Measurements from ENCODE around the gene SIX1. TPM values are rescaled to one million over a fixed set of nuclear protein-coding genes. Genes with fewer than 3 reads are reported as not detected.

The SIX1 gene
- total and polyA plus RNA-seq, 2 of the 4 experiments (the other 2 are of a cell fraction): 7.7 to 15.0 TPM

DNA sequence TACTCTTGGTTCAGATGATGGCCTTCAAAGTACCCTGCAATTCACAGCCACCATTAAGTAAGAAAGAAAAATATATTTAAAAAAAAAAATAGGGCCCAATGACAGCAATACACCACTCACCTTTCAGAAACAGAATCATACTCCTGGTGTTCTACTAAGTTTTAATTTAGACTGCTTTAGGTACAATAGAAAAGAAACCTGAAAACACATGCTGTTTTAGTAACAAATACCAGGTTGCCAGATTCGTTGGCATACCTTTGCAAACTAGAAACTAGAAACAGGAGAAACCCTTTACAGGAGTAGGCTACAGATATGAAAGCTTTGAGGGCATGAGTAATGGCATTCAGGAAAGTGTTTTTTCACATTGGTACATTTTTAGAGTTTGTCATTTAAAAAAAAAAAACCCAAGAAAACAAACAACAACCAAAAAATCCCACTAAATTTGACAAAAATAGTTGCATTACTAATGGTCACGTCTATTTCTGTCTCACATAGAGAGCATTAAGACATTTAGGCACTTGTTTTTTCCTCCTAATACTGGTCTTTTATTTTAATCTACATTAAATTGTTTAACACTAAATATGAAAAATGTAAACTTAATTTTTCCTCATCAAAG is 4.0 kb downstream of the SIX1 start:
- Histone ChIP-seq H3K4me1 (ENCODE audit: control insufficient read depth, insufficient read depth, low read length) (peaks cover 10% of the 10 kb centered on the region), H3K9me3 (ENCODE audit: control insufficient read depth, insufficient read depth, low read length) (no peaks in the 10 kb centered on the region), H2AK5ac (ENCODE audit: low read depth, low read length) (no peak overlapping the region), H3K18ac (ENCODE audit: low read depth, low read length) (no peak overlapping the region), H3K9me1 (ENCODE audit: insufficient read depth, low read length) (peaks cover 7% of the 10 kb centered on the region; the same call in 1 of the 2 replicates), H2AK9ac (replicated peaks; ENCODE audit: low read depth, low read length, poor library complexity) (no peak overlapping the region), H3K27ac (ENCODE audit: insufficient read depth, low read length) (no peak overlapping the region), H3K36me3 (ENCODE audit: control insufficient read depth, insufficient read depth, low read length) (peaks cover 39% of the 10 kb centered on the region), H2BK5ac (ENCODE audit: low read depth, low read length, poor library complexity, severe bottlenecking) (no peak overlapping the region), H3K27me3 (ENCODE audit: control insufficient read depth, insufficient read depth, low read length) (no peaks in the 10 kb centered on the region), H2AFZ (replicated peaks; ENCODE audit: low read length, poor library complexity) (no peak overlapping the region), H4K5ac (ENCODE audit: low read depth, low read length) (no peak overlapping the region), H4K20me1 (ENCODE audit: insufficient read depth, low read length) (peaks cover 38% of the 10 kb centered on the region), H4K8ac (ENCODE audit: low read depth in 2 of 2, low read length in 2 of 2) (no peak overlapping the region), H2BK20ac (ENCODE audit: low read depth, low read length) (no peak overlapping the region), H3K9ac (ENCODE audit: low read depth, low read length) (no peak overlapping the region), H3K56ac (ENCODE audit: extremely low read depth, insufficient read depth, low read length) (no peak overlapping the region), H3K79me1 (ENCODE audit: low read depth in 1 of 2, low read length in 2 of 2) (peaks cover 15 to 58% of the 10 kb centered on the region in 2 experiments), H4K91ac (ENCODE audit: insufficient read depth, low read depth, low read length) (no peak overlapping the region), H3K4me2 (ENCODE audit: low read depth, low read length) (peak overlapping the region; percentile 67), H2BK120ac (ENCODE audit: low read depth, low read length) (no peak overlapping the region), H3K4ac (ENCODE audit: low read depth, low read length) (no peak overlapping the region), H3K14ac (replicated peaks; ENCODE audit: low read depth, low read length) (no peak overlapping the region), H2BK15ac (ENCODE audit: low read depth, low read length) (no peak overlapping the region), H3K4me3 (ENCODE audit: insufficient read depth, low read depth, low read length) (no peak overlapping the region; the same call in 1 of the 2 replicates), H3K23ac (ENCODE audit: low read depth, low read length) (peak overlapping the region; percentile 59; the same call in 1 of the 2 replicates)
- in situ Hi-C loops (cut with MboI; ENCODE audit: low sequenced_read_pairs) (loop anchor here (25.0 kb wide), 2 partner anchors 342 to 917 kb away; partner anchors contain the start of genes SLC38A6 and TRMT5), intact Hi-C loops (cut with micrococcal nuclease) (loop anchor here (5.0 kb wide), 3 partner anchors 457 to 607 kb away; no protein-coding TSS in a partner anchor), dilution Hi-C loops (cut with HindIII; ENCODE audit: low sequenced_read_pairs, unreplicated experiment) (loop anchor here (25.0 kb wide), 1 partner anchor 392 kb away; no protein-coding TSS in a partner anchor)
- DNase-seq: no peak
- no TSS peak for BruUV-seq (replicated peaks)
- TF ChIP-seq, protein P1, sequence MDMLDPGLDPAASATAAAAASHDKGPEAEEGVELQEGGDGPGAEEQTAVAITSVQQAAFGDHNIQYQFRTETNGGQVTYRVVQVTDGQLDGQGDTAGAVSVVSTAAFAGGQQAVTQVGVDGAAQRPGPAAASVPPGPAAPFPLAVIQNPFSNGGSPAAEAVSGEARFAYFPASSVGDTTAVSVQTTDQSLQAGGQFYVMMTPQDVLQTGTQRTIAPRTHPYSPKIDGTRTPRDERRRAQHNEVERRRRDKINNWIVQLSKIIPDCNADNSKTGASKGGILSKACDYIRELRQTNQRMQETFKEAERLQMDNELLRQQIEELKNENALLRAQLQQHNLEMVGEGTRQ (IDR thresholded peaks at IDR 0.05; ENCODE audit: low read depth, low read length): no peak
- TF ChIP-seq, protein P2, sequence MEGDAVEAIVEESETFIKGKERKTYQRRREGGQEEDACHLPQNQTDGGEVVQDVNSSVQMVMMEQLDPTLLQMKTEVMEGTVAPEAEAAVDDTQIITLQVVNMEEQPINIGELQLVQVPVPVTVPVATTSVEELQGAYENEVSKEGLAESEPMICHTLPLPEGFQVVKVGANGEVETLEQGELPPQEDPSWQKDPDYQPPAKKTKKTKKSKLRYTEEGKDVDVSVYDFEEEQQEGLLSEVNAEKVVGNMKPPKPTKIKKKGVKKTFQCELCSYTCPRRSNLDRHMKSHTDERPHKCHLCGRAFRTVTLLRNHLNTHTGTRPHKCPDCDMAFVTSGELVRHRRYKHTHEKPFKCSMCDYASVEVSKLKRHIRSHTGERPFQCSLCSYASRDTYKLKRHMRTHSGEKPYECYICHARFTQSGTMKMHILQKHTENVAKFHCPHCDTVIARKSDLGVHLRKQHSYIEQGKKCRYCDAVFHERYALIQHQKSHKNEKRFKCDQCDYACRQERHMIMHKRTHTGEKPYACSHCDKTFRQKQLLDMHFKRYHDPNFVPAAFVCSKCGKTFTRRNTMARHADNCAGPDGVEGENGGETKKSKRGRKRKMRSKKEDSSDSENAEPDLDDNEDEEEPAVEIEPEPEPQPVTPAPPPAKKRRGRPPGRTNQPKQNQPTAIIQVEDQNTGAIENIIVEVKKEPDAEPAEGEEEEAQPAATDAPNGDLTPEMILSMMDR (conservative IDR thresholded peaks at IDR 0.05; ENCODE audit: low read depth, low read length): no peak
- TF ChIP-seq MAZ (IDR thresholded peaks at IDR 0.05; ENCODE audit: borderline replicate concordance, low read depth, low read length) (no peak), BHLHE40 (IDR thresholded peaks at IDR 0.05; ENCODE audit: low read depth, low read length) (no peak), RCOR1 (IDR thresholded peaks at IDR 0.05; ENCODE audit: insufficient replicate concordance, low read length) (no peak), SMC3 (IDR thresholded peaks at IDR 0.05; ENCODE audit: low read depth, low read length) (no peak), CHD1 (IDR thresholded peaks at IDR 0.05; ENCODE audit: low read depth, low read length) (no peak), CEBPB (IDR thresholded peaks at IDR 0.05; ENCODE audit: low read depth, low read length) (no peak), MAFK (IDR thresholded peaks at IDR 0.05; ENCODE audit: low read depth, low read length) (no peak), NFE2L2 (IDR thresholded peaks at IDR 0.05; ENCODE audit: low read depth, low read length) (no peak), RAD21 (IDR thresholded peaks at IDR 0.05; ENCODE audit: low read length) (no peak)
- POLR2A ChIA-PET (ENCODE audit: unreplicated experiment): no interaction called here
- CTCF ChIA-PET: interaction anchor here (1.0 to 1.1 kb wide), 2 partner anchors 10 to 14 kb away, joined by 3 to 14 read pairs; no protein-coding TSS in a partner anchor
- no CpG with 5 or more reads among the region's 2 CpGs for whole genome bisulfite sequencing, 2 experiments (ENCODE audit: extremely low coverage in 2 of 2, insufficient read length in 1 of 2)
- ATAC-seq (ENCODE audit: low read depth): no peak
